ENCODE results near the gene CYB5R3. TPM values are rescaled to one million over a fixed set of nuclear protein-coding genes. Genes with fewer than 3 reads are reported as not detected.

CYB5R3 gene
- total RNA-seq, 2 donors from 2014 or later = 125 to 455 TPM

- Histone ChIP-seq H3K9me3 (no peaks in the 10 kb centered on the region), H3K4me1 (replicated peaks) (peaks cover 45% of the 10 kb centered on the region), H3K36me3 (no peaks in the 10 kb centered on the region), H3K27me3 (replicated peaks; ENCODE audit: insufficient read depth) (no peaks in the 10 kb centered on the region), H3K4me3 (peak overlapping the region in 1 of 2 donors; percentile 32), H3K27ac (peak overlapping the region; percentile 96 to 97)
- WGBS = 15% methylated on average over 17 of the region's 19 CpGs
- TF ChIP-seq POLR2AphosphoS5 (IDR thresholded peaks at IDR 0.05) (peak; percentile 18), POLR2A (IDR thresholded peaks at IDR 0.05) (peak; percentile 26)
- TF ChIP-seq, protein P1, sequence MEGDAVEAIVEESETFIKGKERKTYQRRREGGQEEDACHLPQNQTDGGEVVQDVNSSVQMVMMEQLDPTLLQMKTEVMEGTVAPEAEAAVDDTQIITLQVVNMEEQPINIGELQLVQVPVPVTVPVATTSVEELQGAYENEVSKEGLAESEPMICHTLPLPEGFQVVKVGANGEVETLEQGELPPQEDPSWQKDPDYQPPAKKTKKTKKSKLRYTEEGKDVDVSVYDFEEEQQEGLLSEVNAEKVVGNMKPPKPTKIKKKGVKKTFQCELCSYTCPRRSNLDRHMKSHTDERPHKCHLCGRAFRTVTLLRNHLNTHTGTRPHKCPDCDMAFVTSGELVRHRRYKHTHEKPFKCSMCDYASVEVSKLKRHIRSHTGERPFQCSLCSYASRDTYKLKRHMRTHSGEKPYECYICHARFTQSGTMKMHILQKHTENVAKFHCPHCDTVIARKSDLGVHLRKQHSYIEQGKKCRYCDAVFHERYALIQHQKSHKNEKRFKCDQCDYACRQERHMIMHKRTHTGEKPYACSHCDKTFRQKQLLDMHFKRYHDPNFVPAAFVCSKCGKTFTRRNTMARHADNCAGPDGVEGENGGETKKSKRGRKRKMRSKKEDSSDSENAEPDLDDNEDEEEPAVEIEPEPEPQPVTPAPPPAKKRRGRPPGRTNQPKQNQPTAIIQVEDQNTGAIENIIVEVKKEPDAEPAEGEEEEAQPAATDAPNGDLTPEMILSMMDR (IDR thresholded peaks at IDR 0.05) = no peak
- intact Hi-C loops (cut with DNase I) = no loop called here
- DNase-seq (ENCODE audit: low spot score) = no peak
Measured at GRCh38 chr22:42645341-42645937, 3.8 kb downstream of the CYB5R3 start.

DNA sequence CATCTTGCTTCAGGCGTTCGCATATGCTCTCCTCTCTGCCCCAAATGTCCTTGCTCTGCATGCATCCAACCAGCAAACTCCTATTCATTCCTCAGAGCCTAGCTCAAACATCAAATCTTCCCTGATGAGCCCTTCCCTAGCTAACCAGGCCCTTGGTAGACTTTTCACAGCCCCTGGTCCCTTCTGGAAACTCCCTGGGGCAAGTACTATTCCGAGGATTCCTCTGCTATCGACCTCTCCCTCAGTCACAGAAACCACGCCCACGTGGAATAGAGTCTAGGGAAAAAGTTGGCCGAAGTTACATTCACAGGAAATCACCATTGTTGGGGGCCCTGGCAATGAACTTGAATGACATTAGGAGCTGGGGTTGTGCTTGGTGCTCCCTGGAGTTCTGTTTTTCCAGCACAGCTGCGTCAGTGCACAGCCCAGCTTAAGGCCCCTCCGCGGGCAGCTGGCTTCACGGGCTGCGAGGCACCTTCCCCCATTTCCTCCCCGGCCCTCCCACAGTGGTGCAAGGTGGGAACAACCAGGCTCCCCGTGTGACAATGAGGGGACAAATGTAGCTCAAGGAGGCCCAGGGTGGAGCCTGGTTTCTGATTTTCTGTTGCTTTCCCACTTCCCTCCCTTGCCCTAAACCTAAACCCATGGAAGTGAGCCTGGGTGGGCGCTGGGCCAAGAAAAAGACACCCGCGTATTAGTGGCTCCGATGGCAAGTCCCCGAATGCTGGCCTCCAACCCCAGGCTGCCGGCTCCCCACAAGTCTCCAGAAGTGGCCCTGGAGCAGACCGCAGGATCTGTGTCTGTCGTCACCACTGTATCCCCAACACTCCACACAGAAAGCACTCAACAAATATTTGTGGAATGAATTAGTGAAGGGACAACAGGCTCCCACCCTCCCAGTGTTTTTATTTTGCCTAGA is 4.5 kb downstream of the CYB5R3 start:
- intact Hi-C loops (cut with DNase I) = no loop called here
- peaks cover 45% of the 10 kb centered on the region for H3K4me1 ChIP-seq (replicated peaks)
- no peaks in the 10 kb centered on the region for H3K36me3 ChIP-seq
- no peak for DNase-seq (ENCODE audit: low spot score)
- H3K27me3 ChIP-seq (replicated peaks; ENCODE audit: insufficient read depth) = no peaks in the 10 kb centered on the region
- 15% methylated on average over 22 of the region's 22 CpGs for WGBS
- TF ChIP-seq POLR2A (IDR thresholded peaks at IDR 0.05) (no peak), POLR2AphosphoS5 (IDR thresholded peaks at IDR 0.05) (no peak)
- TF ChIP-seq, protein P1 (IDR thresholded peaks at IDR 0.05) = no peak
- H3K4me3 ChIP-seq = peak overlapping the region in 1 of 2 donors; percentile 32
- H3K9me3 ChIP-seq = no peaks in the 10 kb centered on the region
- peak overlapping the region; percentile 96 to 97 for H3K27ac ChIP-seq

GRCh38 chr22:42643634-42644421 is 5.4 kb downstream of the CYB5R3 start:
- H3K27ac ChIP-seq = peak overlapping the region; percentile 96 to 97
- 93% methylated on average over 14 of the region's 14 CpGs for WGBS
- DNase-seq (ENCODE audit: low spot score) = no peak
- intact Hi-C loops (cut with DNase I) = no loop called here
- H3K4me3 ChIP-seq = no peak overlapping the region
- H3K9me3 ChIP-seq = no peaks in the 10 kb centered on the region
- TF ChIP-seq POLR2A (IDR thresholded peaks at IDR 0.05) (no peak), POLR2AphosphoS5 (IDR thresholded peaks at IDR 0.05) (no peak)
- TF ChIP-seq, protein P1 (IDR thresholded peaks at IDR 0.05) = no peak
- no peaks in the 10 kb centered on the region for H3K27me3 ChIP-seq (replicated peaks; ENCODE audit: insufficient read depth)
- no peaks in the 10 kb centered on the region for H3K36me3 ChIP-seq
- H3K4me1 ChIP-seq (replicated peaks) = peaks cover 45% of the 10 kb centered on the region

GRCh38 chr22:42642806-42643633 is 6.2 kb downstream of the CYB5R3 start:
- Histone ChIP-seq H3K36me3 (no peaks in the 10 kb centered on the region), H3K4me3 (no peak overlapping the region), H3K4me1 (replicated peaks) (peaks cover 38% of the 10 kb centered on the region), H3K27ac (peak overlapping the region; percentile 96 to 97), H3K27me3 (replicated peaks; ENCODE audit: insufficient read depth) (no peaks in the 10 kb centered on the region), H3K9me3 (no peaks in the 10 kb centered on the region)
- intact Hi-C loops (cut with DNase I) = no loop called here
- 72% methylated on average over 10 of the region's 12 CpGs for WGBS
- no peak for TF ChIP-seq POLR2AphosphoS5 (IDR thresholded peaks at IDR 0.05)
- TF ChIP-seq, protein P1 (IDR thresholded peaks at IDR 0.05) = no peak
- no peak for TF ChIP-seq POLR2A (IDR thresholded peaks at IDR 0.05)
- DNase-seq (ENCODE audit: low spot score) = no peak

Data from prostate gland (tissue), 2 donors.